ENCODE data around the gene KDSR.

- TF ChIP-seq TAF1 (IDR thresholded peaks at IDR 0.05; ENCODE audit: borderline replicate concordance, low read depth, low read length) (no peak), POLR2AphosphoS5 (IDR thresholded peaks at IDR 0.05; ENCODE audit: low read depth, low read length) (no peak)
Measured at GRCh38 chr18:63320975-63321265, 46.1 kb downstream of the KDSR start.

All from GM12892 (cell line).